Heart left ventricle (tissue), 13 donors: Measurements from ENCODE around the gene SEH1L.

Experiments
- CTCF ChIP-seq, 12 donors: fragments of 200-600 bp; sonication (generic) in 4 of 12; IDR thresholded peaks; one replicate each; pipeline versions ENCODE4 v1.5.0 to v1.8.0; 2018 to 2022; ENCODE audit warnings: antibody characterized with exemption in 12 of 12, mild to moderate bottlenecking in 5 of 12
- POLR2A ChIP-seq, 2 donors: fragments of 450-650 bp; IDR thresholded peaks; one replicate each; pipeline ENCODE4 v1.6.1; 2017; ENCODE audit warnings: antibody characterized with exemption in 2 of 2, mild to moderate bottlenecking in 2 of 2, moderate library complexity in 2 of 2
- donor health status: ischemic (EF 13 %, LVEDD 7.1; RV severe dilation, severe dysfunction).
- donor health status: DM: no; HTN: yes; CAD: no.
- donor health status: DM: no; HTN: no; CAD: no.
- donor health status: ischemic (EF 25% LVEDD 6.9; RV normal size, moderate dysfunction).
- donor health status: ischemic (EF 25% LVEDD 5.7; RV mildly dilated, moderate dysfunction).
- donor health status: ischemic (EF 35%, LVEDD 5.7; RV mildly dilated, moderate dysfunction).
- donor health status: nonischemic (EF 11% LVEDD 7.7; RV severe dilation, severe dysfunction).
- donor health status: DM: yes; HTN: yes; CAD: no.
- donor health status: PGD.
- donor health status: ischemic (EF 29% LVEDD 5.4; RV normal size, mild dysfunction).
- donor health status: nonischemic (EF 23%, LVEDD 6.1; RV moderate dilation, normal function).

GRCh38 chr18:12947285-12948049 is at the start of gene SEH1L:
- TF ChIP-seq POLR2A (IDR thresholded peaks at IDR 0.05) (no peak), CTCF (IDR thresholded peaks at IDR 0.05) (no peak)
